Lung (tissue), 12 donors: ENCODE results near the gene KISS1R. TPM values are rescaled to one million over a fixed set of nuclear protein-coding genes. Genes with fewer than 3 reads are reported as not detected.

ENCODE experiments used
- ATAC-seq: fragments of 200-7000 bp; cut with Tn5 transposase; one replicate; pipeline ENCODE4 v1.9.1; 2020; ENCODE audit warnings: moderate number of reproducible peaks; ENCODE audit not compliant: insufficient read depth, low FRiP score
- DNase-seq, 3 donors: peaks; one replicate each; pipeline ENCODE4 v3.0.0-alpha.2; 2013 to 2017
- H3K27ac ChIP-seq, 2 donors: one replicate each; pipeline ENCODE4 v1.5.1; 2013; ENCODE audit warnings: mild to moderate bottlenecking in 2 of 2, moderate library complexity in 2 of 2, control low read depth in 1 of 2, inconsistent platforms in 1 of 2, low read depth in 1 of 2, low read length in 1 of 2
- H3K27me3 ChIP-seq, 3 donors: one replicate each; pipeline ENCODE4 v1.5.1; 2013; ENCODE audit warnings: low read length in 2 of 3; ENCODE audit not compliant: control insufficient read depth in 3 of 3, insufficient read depth in 3 of 3
- H3K36me3 ChIP-seq, 4 donors: one replicate each; pipeline ENCODE4 v1.5.1; 2013; ENCODE audit warnings: low read length in 4 of 4, mild to moderate bottlenecking in 1 of 4, moderate library complexity in 1 of 4; ENCODE audit not compliant: control insufficient read depth in 4 of 4, insufficient read depth in 4 of 4
- H3K4me1 ChIP-seq, 5 donors: one replicate each; pipeline ENCODE4 v1.5.1; 2013; ENCODE audit warnings: low read length in 5 of 5, mild to moderate bottlenecking in 2 of 5, moderate library complexity in 1 of 5; ENCODE audit not compliant: control insufficient read depth in 5 of 5, insufficient read depth in 5 of 5
- H3K4me3 ChIP-seq: one replicate; pipeline ENCODE4 v1.5.1; 2013; ENCODE audit warnings: mild to moderate bottlenecking, control low read depth, moderate library complexity
- H3K9ac ChIP-seq, 2 donors: one replicate each; pipeline ENCODE4 v1.5.1; 2013; ENCODE audit warnings: low read length in 2 of 2, control low read depth in 1 of 2; ENCODE audit not compliant: insufficient read depth in 1 of 2
- H3K9me3 ChIP-seq, 4 donors: one replicate each; pipeline ENCODE4 v1.5.1; 2013; ENCODE audit warnings: low read length in 3 of 4, mild to moderate bottlenecking in 1 of 4, moderate library complexity in 1 of 4; ENCODE audit not compliant: control insufficient read depth in 4 of 4, insufficient read depth in 3 of 4
- WGBS, 2 donors: extraction: QIAGEN DNeasy Blood & Tissue Kit; methylation state at CpG; one replicate each; pipeline ENCODE4 v1.1.7; 2013; 5-methylcytosine and 5-hydroxymethylcytosine counted together
- polyA plus RNA-seq, 2 donors: library from polyadenylated mRNA; stranded (reverse); fragments of 200-250 nt; gene quantifications; one replicate each; pipeline ENCODE4 v1.2.1, GENCODE V29; 2013
- total RNA-seq, 2 donors: library from RNA; depleted of rRNA in 1 of 2; stranded (reverse); fragments of >200 nt in 1 of 2; gene quantifications; one replicate each; pipeline ENCODE4 v1.2.1, GENCODE V29; 2014 to 2021
- TF ChIP-seq, protein P1 (sequence below): IDR thresholded peaks from 2 replicates; pipeline ENCODE4 v1.5.1; 2012; ENCODE audit warnings: mild to moderate bottlenecking; ENCODE audit errors: control extremely low read depth, extremely low read depth
- donor health status: control.
- donor health status: control.
- donor health status: Bipolar disorder and iron deficiency.
- donor health status: healthy.
- donor health status: DM: yes; HTN: yes; CAD: no.

The KISS1R gene
- total and polyA plus RNA-seq, 4 donors, result 0.13 to 0.21 TPM; not detected in 2

DNA sequence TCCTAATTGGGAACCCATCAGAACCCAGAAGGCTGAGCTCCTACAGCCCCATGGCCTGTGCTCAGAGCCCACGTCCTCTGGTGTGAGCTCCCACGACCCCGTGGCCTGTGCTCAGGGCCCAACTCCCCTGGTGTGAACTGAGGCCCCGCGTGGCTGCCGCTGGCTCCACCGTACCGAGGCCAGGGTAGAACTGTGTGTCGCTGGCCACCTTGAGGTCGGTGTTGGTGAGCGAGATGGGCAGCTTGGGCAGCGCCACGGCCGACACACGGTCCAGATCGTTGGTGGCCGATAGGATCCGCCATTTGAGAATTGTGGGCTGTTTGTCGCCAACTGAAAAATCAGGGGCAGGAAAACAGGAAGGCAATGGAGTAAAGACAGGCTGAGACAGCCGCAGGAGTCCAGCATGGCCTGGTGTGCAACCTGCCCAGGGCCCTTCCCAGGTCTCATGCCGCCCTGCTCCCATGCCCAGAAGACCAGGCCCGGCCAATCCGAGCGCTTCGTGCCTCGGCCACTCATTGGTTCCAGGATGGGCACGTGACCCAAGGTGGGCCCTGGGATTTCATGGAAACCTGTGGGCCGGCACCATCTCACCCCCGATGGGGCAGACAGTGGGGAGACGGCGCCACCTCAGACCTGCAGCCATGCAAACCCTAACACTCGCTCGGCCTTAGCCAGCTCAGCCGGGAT lies 35.6 kb upstream of the KISS1R start:
- TF ChIP-seq, protein P1, sequence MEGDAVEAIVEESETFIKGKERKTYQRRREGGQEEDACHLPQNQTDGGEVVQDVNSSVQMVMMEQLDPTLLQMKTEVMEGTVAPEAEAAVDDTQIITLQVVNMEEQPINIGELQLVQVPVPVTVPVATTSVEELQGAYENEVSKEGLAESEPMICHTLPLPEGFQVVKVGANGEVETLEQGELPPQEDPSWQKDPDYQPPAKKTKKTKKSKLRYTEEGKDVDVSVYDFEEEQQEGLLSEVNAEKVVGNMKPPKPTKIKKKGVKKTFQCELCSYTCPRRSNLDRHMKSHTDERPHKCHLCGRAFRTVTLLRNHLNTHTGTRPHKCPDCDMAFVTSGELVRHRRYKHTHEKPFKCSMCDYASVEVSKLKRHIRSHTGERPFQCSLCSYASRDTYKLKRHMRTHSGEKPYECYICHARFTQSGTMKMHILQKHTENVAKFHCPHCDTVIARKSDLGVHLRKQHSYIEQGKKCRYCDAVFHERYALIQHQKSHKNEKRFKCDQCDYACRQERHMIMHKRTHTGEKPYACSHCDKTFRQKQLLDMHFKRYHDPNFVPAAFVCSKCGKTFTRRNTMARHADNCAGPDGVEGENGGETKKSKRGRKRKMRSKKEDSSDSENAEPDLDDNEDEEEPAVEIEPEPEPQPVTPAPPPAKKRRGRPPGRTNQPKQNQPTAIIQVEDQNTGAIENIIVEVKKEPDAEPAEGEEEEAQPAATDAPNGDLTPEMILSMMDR, result no peak
- 98 to 99% methylated on average over 34 of the region's 34 CpGs for WGBS, 2 donors

DNA sequence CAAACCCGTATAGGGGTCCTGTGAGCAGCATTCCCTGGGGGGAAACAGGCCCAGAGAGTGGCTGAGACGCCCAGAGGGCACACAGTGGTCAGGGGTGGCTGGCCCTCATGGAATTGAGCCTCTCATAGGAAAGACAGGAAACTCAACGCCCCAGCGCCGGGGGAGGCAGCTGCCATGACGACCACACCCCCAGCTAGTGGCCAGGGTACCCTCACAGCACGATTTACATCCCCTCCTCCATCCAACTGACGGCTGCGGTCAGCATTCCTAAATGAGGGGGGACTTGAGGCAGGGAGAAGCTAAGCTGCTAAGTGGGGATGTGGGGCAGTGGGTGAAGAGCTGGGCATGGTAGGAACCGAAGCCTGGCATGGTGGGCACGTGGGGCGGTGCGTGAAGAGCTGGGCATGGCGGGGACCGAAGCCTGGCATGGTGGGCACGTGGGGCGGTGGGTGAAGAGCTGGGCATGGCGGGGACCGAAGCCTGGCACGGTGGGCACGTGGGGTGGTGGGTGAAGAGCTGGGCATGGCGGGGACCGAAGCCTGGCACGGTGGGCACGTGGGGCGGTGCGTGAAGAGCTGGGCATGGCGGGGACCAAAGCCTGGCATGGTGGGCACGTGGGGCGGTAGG lies 34.1 kb upstream of the KISS1R start:
- DNase-seq, result no peak
- Histone ChIP-seq H3K4me1 (no peaks in the 10 kb centered on the region), H3K4me3 (no peak overlapping the region), H3K9me3 (peaks cover 0 to 4% (median 0%) of the 10 kb centered on the region in 4 donors), H3K27me3 (no peaks in the 10 kb centered on the region), H3K36me3 (peaks cover 0 to 75% (median 35%) of the 10 kb centered on the region in 4 donors), H3K9ac (no peak overlapping the region), H3K27ac (no peak overlapping the region)
- TF ChIP-seq, protein P1, result no peak
- no peak for ATAC-seq
- 92 to 98% methylated on average over 16 to 23 of the region's 30 CpGs for WGBS, 2 donors

More for the DNA sequence above, 35.6 kb upstream of the KISS1R start:
- no peak overlapping the region for H3K9ac ChIP-seq
- no peak overlapping the region for H3K4me3 ChIP-seq
- no peak overlapping the region for H3K27ac ChIP-seq
- ATAC-seq (no peak), DNase-seq (no peak)
- no peaks in the 10 kb centered on the region for H3K4me1 ChIP-seq
- peaks cover 0 to 4% (median 0%) of the 10 kb centered on the region in 4 donors for H3K9me3 ChIP-seq
- no peaks in the 10 kb centered on the region for H3K27me3 ChIP-seq
- peaks cover 0 to 81% (median 32%) of the 10 kb centered on the region in 4 donors for H3K36me3 ChIP-seq

DNA sequence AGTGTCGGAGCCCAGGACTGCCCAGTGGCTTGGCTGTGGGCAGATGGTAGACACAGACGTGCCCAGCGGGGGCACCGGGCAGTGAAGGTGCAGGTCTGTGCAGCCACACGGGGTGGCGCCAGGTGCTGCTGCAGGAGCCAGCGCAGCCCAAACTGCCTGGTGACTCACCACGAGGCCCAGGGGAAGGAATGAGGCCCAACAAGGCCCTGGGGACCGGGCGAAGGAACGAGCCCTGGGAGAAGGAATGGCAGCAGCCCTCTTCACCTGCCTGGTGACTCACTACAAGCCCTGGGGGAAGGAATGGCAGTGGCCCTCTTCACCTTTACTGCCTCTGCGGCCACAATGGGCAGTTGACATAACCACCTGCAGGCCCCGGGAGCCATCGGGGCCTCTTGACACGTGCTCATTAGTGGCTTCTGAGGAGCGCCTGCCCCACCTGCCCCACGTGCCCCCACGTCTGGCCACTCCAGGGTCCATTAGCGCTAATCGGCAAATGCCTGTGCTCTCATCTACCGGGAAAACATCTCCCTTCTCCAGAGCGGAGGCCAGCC lies 33.4 kb upstream of the KISS1R start:
- peaks cover 0 to 4% (median 0%) of the 10 kb centered on the region in 4 donors for H3K9me3 ChIP-seq
- no peak overlapping the region for H3K4me3 ChIP-seq
- TF ChIP-seq, protein P1, result no peak
- H3K36me3 ChIP-seq, result peaks cover 0 to 77% (median 38%) of the 10 kb centered on the region in 4 donors
- no peaks in the 10 kb centered on the region for H3K4me1 ChIP-seq
- no peak overlapping the region for H3K27ac ChIP-seq
- no peaks in the 10 kb centered on the region for H3K27me3 ChIP-seq
- WGBS, 2 donors, result 86 to 91% methylated on average over 22 of the region's 22 CpGs
- ATAC-seq (peak; percentile 72), DNase-seq (no peak)
- no peak overlapping the region for H3K9ac ChIP-seq
